Breast epithelium (tissue), 4 donors: ENCODE measurements around the gene BAIAP2L2. TPM values are rescaled to one million over a fixed set of nuclear protein-coding genes. Genes with fewer than 3 reads are reported as not detected.
A peak's percentile ranks its signal among the peaks of the same experiment; 100 is the strongest.

Experiments used
- DNase-seq, 2 donors: peaks; one replicate each; pipeline ENCODE4 v3.0.0-alpha.2; 2019; ENCODE audit warnings: low spot score in 2 of 2
- H3K27ac ChIP-seq, 2 donors: fragments of 200-600 bp; sonication (generic) in 1 of 2; one replicate each; pipeline ENCODE4 v1.5.1; 2016 to 2019; ENCODE audit warnings: mild to moderate bottlenecking in 1 of 2
- H3K27me3 ChIP-seq, 2 donors: fragments of 200-600 bp; sonication (generic) in 1 of 2; one replicate each; pipeline versions ENCODE4 v1.5.1 to v1.6.0; 2017 to 2019; ENCODE audit warnings: control low read depth in 1 of 2, mild to moderate bottlenecking in 1 of 2
- H3K36me3 ChIP-seq: fragments of 200-600 bp; one replicate; pipeline ENCODE4 v1.5.1; 2019
- H3K4me1 ChIP-seq, 2 donors: fragments of 200-600 bp; sonication (generic); one replicate each; pipeline ENCODE4 v1.5.1; 2016 to 2019; ENCODE audit warnings: control low read depth in 1 of 2
- H3K4me3 ChIP-seq, 3 donors: fragments of 200-600 bp; sonication (generic); 1 replicate in 2 of 3; 2 replicates in 1 of 3; pipeline ENCODE4 v1.5.1; 2016 to 2019; ENCODE audit warnings: mild to moderate bottlenecking in 3 of 3, moderate library complexity in 2 of 3
- H3K9me3 ChIP-seq, 2 donors: fragments of 200-600 bp; sonication (generic) in 1 of 2; one replicate each; pipeline ENCODE4 v1.5.1; 2016 to 2019; ENCODE audit warnings: control low read depth in 1 of 2
- POLR2A ChIP-seq: fragments of 450-650 bp; IDR thresholded peaks from one replicate; pipeline ENCODE4 v1.6.1; 2016; ENCODE audit warnings: antibody characterized with exemption, mild to moderate bottlenecking, moderate library complexity
- POLR2AphosphoS5 ChIP-seq, 3 donors: sonication (generic); formaldehyde crosslinking; IDR thresholded peaks; one replicate each; pipeline ENCODE4 v1.6.1; 2017; ENCODE audit warnings: antibody characterized with exemption in 3 of 3
- intact Hi-C: fragments of 100-400 bp; cut with DNase I; formaldehyde crosslinking; loops from one replicate; pipeline ENCODE4 v1.15.1; 2023; ENCODE audit warnings: low total_unique reads
- total RNA-seq, 3 donors: library from RNA; depleted of rRNA; stranded (reverse); fragments of >200 nt; gene quantifications; one replicate each; pipeline ENCODE4 v1.1.0, GENCODE V29; 2016
- TF ChIP-seq, protein P1 (sequence below), 3 donors: fragments of 450-650 bp; IDR thresholded peaks; one replicate each; pipeline ENCODE4 v1.5.1; 2016 to 2017; ENCODE audit warnings: antibody characterized with exemption in 3 of 3, mild to moderate bottlenecking in 3 of 3, moderate library complexity in 3 of 3

Gene BAIAP2L2
- total RNA-seq, 3 donors from 2014 or later, result 0.80 to 1.3 (median 1.0) TPM

- no peak overlapping the region for H3K27ac ChIP-seq
- no peaks in the 10 kb centered on the region for H3K9me3 ChIP-seq
- DNase-seq, result no peak
- no peak overlapping the region for H3K4me3 ChIP-seq
- TF ChIP-seq, protein P1, sequence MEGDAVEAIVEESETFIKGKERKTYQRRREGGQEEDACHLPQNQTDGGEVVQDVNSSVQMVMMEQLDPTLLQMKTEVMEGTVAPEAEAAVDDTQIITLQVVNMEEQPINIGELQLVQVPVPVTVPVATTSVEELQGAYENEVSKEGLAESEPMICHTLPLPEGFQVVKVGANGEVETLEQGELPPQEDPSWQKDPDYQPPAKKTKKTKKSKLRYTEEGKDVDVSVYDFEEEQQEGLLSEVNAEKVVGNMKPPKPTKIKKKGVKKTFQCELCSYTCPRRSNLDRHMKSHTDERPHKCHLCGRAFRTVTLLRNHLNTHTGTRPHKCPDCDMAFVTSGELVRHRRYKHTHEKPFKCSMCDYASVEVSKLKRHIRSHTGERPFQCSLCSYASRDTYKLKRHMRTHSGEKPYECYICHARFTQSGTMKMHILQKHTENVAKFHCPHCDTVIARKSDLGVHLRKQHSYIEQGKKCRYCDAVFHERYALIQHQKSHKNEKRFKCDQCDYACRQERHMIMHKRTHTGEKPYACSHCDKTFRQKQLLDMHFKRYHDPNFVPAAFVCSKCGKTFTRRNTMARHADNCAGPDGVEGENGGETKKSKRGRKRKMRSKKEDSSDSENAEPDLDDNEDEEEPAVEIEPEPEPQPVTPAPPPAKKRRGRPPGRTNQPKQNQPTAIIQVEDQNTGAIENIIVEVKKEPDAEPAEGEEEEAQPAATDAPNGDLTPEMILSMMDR (IDR thresholded peaks at IDR 0.05), result no peak
- TF ChIP-seq POLR2AphosphoS5 (IDR thresholded peaks at IDR 0.05) (no peak), POLR2A (no peak)
- peaks cover 5% of the 10 kb centered on the region for H3K36me3 ChIP-seq
- no peaks in the 10 kb centered on the region for H3K4me1 ChIP-seq
- H3K27me3 ChIP-seq, result no peaks in the 10 kb centered on the region
- intact Hi-C loops, result no loop called here
Observed at GRCh38 chr22:38071421-38072321, 38.8 kb downstream of the BAIAP2L2 start.

GRCh38 chr22:38070250-38070921, 40.1 kb downstream of the BAIAP2L2 start:
- no peak for DNase-seq
- TF ChIP-seq POLR2A, result no peak
- TF ChIP-seq POLR2AphosphoS5 (IDR thresholded peaks at IDR 0.05), result no peak
- TF ChIP-seq, protein P1 (IDR thresholded peaks at IDR 0.05), result no peak
- intact Hi-C loops, result no loop called here
- no peak overlapping the region for H3K4me3 ChIP-seq
- peaks cover 13% of the 10 kb centered on the region for H3K36me3 ChIP-seq
- H3K9me3 ChIP-seq, result no peaks in the 10 kb centered on the region
- H3K4me1 ChIP-seq, result no peaks in the 10 kb centered on the region
- peak overlapping the region in 1 of 2 donors; percentile 22 for H3K27ac ChIP-seq
- no peaks in the 10 kb centered on the region for H3K27me3 ChIP-seq

- Histone ChIP-seq H3K27ac (peak overlapping the region in 1 of 2 donors; percentile 43), H3K4me1 (no peaks in the 10 kb centered on the region), H3K27me3 (no peaks in the 10 kb centered on the region), H3K9me3 (no peaks in the 10 kb centered on the region), H3K4me3 (no peak overlapping the region), H3K36me3 (peaks cover 18% of the 10 kb centered on the region)
- intact Hi-C loops, result no loop called here
- DNase-seq, result no peak
- no peak for TF ChIP-seq POLR2A
- TF ChIP-seq POLR2AphosphoS5 (IDR thresholded peaks at IDR 0.05), result no peak
- TF ChIP-seq, protein P1 (IDR thresholded peaks at IDR 0.05), result no peak
Observed at GRCh38 chr22:38069372-38070249, 40.9 kb downstream of the BAIAP2L2 start.

DNA sequence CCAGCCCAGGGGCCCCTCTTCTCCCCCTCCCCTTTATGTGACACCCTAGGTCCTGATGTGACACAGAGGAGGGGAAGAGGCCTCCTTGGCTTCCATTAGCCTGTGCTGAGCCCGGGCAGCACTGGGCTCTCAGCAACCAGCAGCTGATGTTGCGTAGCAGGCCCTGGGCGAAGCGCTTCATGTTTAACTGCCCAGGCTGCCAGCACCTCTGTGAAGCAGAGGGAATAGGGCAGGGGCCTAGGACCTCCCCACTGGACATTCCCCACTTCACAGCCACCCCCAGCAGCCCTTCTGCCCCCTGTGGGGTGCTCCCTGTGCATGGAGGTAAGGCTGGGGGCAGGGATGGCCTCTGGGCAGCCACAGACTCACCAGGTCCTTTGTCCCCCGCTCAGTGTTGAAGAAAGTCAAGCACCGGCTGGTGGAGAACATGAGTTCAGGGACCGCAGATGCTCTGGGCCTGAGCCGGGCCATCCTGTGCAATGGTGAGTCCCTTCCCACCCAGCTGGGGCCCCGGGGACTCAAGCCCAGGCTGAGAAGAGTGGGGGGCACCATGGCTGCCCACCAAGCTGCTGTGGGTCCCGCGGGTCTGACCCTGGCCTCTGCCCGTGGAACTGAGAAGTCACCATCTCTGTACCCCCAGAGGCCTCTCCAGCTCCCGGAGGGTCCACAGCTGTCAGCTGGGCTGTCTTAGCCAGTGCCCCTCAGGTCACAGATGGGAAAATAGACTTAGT, 41.7 kb downstream of the BAIAP2L2 start:
- H3K9me3 ChIP-seq, result no peaks in the 10 kb centered on the region
- no peak for TF ChIP-seq POLR2A
- no peak for TF ChIP-seq POLR2AphosphoS5 (IDR thresholded peaks at IDR 0.05)
- TF ChIP-seq, protein P1 (IDR thresholded peaks at IDR 0.05), result no peak
- DNase-seq, result no peak
- no peaks in the 10 kb centered on the region for H3K4me1 ChIP-seq
- intact Hi-C loops, result no loop called here
- peak overlapping the region in 1 of 2 donors; percentile 43 for H3K27ac ChIP-seq
- no peaks in the 10 kb centered on the region for H3K27me3 ChIP-seq
- peaks cover 14% of the 10 kb centered on the region for H3K36me3 ChIP-seq
- no peak overlapping the region for H3K4me3 ChIP-seq
